HG03342 (cell line): ENCODE measurements around the gene OR10G3.
A peak's percentile ranks its signal among the peaks of the same experiment; 100 is the strongest.

Experiments used
- ATAC-seq: cut with Tn5 transposase; IDR thresholded peaks from one replicate; pipeline ENCODE4 v1.9.1; 2021; ENCODE audit warnings: mild to moderate bottlenecking, moderate library complexity; ENCODE audit not compliant: unreplicated experiment

The OR10G3 gene

GRCh38 chr14:21535545-21536417 is 44.1 kb downstream of the OR10G3 start:
- ATAC-seq = no peak

- peak; percentile 87 for ATAC-seq
Observed at GRCh38 chr14:21534576-21534975, 45.3 kb downstream of the OR10G3 start.

- ATAC-seq = no peak
Observed at GRCh38 chr14:21533294-21533693, 46.6 kb downstream of the OR10G3 start.

- no peak for ATAC-seq
Observed at GRCh38 chr14:21529515-21529914, 50.4 kb downstream of the OR10G3 start.

- ATAC-seq = no peak
Observed at GRCh38 chr14:21528381-21529348, 51.2 kb downstream of the OR10G3 start.

- ATAC-seq = no peak
Observed at GRCh38 chr14:21527318-21527679, 52.6 kb downstream of the OR10G3 start.

GRCh38 chr14:21526672-21527317 is 53.1 kb downstream of the OR10G3 start:
- no peak for ATAC-seq

GRCh38 chr14:21525962-21526671 is 53.8 kb downstream of the OR10G3 start, which contains the start of gene SALL2:
Gene SALL2 (minus strand): TSS chr14:21526346. CDS start chr14:21526127, 219 bp downstream.
- ATAC-seq = no peak

- no peak for ATAC-seq
Observed at GRCh38 chr14:21525571-21525961, 54.3 kb downstream of the OR10G3 start.

GRCh38 chr14:21524575-21525490 is 55.0 kb downstream of the OR10G3 start:
- no peak for ATAC-seq

GRCh38 chr14:21523203-21523602 is 56.7 kb downstream of the OR10G3 start:
- ATAC-seq = no peak

- no peak for ATAC-seq
Observed at GRCh38 chr14:21521501-21521900, 58.4 kb downstream of the OR10G3 start.

- ATAC-seq = no peak
Observed at GRCh38 chr14:21520767-21521166, 59.1 kb downstream of the OR10G3 start.

GRCh38 chr14:21518725-21519124 is 61.2 kb downstream of the OR10G3 start:
- ATAC-seq = no peak
